Activated T-helper 17 cell treated with anti-CD3 and anti-CD28 coated beads, Interleukin-2, amount 50 U/mL, for 72 hours (primary cell): ENCODE measurements around the gene RNF126. TPM values are rescaled to one million over a fixed set of nuclear protein-coding genes. Genes with fewer than 3 reads are reported as not detected.

Source experiments
- ATAC-seq: fragments of 150-1000 bp; cut with Tn5 transposase; replicated peaks from 2 replicates; pipeline ENCODE4 v1.10.0; 2021; ENCODE audit warnings: mild to moderate bottlenecking, moderate library complexity
- H3K27ac Mint-ChIP-seq: one replicate; pipeline ENCODE4 v1.8.0; 2022; ENCODE audit warnings: mixed read lengths
- H3K27me3 Mint-ChIP-seq: one replicate; pipeline ENCODE4 v1.8.0; 2022; ENCODE audit warnings: mixed read lengths
- H3K36me3 Mint-ChIP-seq: one replicate; pipeline ENCODE4 v1.8.0; 2022; ENCODE audit warnings: low read depth, mild to moderate bottlenecking, mixed read lengths
- H3K4me1 Mint-ChIP-seq: one replicate; pipeline ENCODE4 v1.8.0; 2022; ENCODE audit warnings: mixed read lengths
- H3K4me3 Mint-ChIP-seq: one replicate; pipeline ENCODE4 v1.8.0; 2022; ENCODE audit warnings: mild to moderate bottlenecking, mixed read lengths
- H3K9me3 Mint-ChIP-seq: one replicate; pipeline ENCODE4 v1.8.0; 2022; ENCODE audit warnings: mixed read lengths
- total RNA-seq, 2 donors: library from RNA; stranded (reverse); gene quantifications; one replicate each; pipeline ENCODE4 v1.2.3, GENCODE V29; 2022

Gene RNF126
- total RNA-seq, 2 donors from 2014 or later: 74.0 to 103 TPM

DNA sequence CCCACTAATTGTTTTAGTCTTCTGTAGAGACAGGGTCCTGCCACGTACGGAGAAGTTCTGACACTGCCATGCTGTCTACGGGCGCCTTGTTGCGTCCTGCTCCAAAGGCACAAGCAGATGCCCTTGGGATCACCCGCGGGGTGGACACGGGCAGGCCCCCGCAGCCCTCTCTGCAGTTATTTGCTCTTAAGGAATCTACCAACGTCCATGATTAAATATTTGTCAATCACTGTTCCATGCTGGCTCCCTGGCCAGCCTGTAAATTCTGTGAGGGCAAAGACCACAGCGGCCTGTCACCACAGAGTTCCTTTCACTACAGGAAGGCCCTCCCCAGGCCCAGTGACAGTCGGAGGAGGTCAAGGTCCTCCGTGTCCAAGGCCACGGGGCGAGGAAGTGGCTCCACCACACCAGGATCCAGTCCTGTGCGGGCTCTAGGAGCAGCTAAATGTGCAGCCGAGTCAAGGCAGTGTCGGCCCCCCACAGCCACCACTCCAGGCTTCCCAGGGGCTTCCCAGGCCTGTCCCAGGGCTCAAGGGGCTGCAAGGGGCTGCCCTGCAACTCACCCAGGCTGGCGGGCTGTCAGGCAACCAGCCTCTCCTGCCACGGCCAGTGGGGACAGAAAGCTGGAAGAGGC lies 2.1 kb downstream of the RNF126 start:
- Mint-ChIP-seq H3K27me3 (no peaks in the 10 kb centered on the region), H3K36me3 (peaks cover 55% of the 10 kb centered on the region), H3K27ac (peak overlapping the region; percentile 95), H3K4me3 (peak overlapping the region; percentile 98), H3K4me1 (peaks cover 6% of the 10 kb centered on the region), H3K9me3 (no peaks in the 10 kb centered on the region)
- no peak for ATAC-seq

- H3K27me3 Mint-ChIP-seq: no peaks in the 10 kb centered on the region
- H3K27ac Mint-ChIP-seq: peak overlapping the region; percentile 95
- H3K9me3 Mint-ChIP-seq: no peaks in the 10 kb centered on the region
- H3K4me3 Mint-ChIP-seq: peak overlapping the region; percentile 98
- peaks cover 73% of the 10 kb centered on the region for H3K36me3 Mint-ChIP-seq
- peak; percentile 34 for ATAC-seq
- peaks cover 12% of the 10 kb centered on the region for H3K4me1 Mint-ChIP-seq
These were observed 3.8 kb downstream of the RNF126 start for GRCh38 chr19:658916-659839.

GRCh38 chr19:658059-658839 lies 4.8 kb downstream of the RNF126 start:
- no peak for ATAC-seq
- Mint-ChIP-seq H3K9me3 (no peaks in the 10 kb centered on the region), H3K27ac (no peak overlapping the region), H3K36me3 (peaks cover 82% of the 10 kb centered on the region), H3K27me3 (no peaks in the 10 kb centered on the region), H3K4me3 (peak overlapping the region; percentile 98), H3K4me1 (peaks cover 12% of the 10 kb centered on the region)

DNA sequence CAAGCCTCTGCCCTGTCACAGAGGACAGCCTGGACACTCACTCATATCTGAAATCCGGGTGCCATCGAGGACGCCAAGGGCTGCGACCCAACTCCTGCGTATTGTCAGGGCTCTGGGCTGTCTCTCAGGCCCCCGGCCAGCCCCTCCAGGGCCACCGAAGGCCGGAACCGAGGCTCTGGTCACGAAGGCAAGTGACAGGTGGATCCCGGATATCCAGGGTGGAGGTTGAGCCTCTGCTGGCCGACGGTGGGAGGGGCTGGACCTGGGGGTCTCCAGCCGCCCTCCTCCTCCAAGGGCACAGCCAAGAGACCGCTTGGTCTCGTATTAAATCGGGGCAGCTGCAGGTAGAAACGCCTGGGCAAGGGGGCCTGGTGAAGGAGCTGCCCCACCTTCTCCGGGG lies 5.4 kb downstream of the RNF126 start:
- H3K36me3 Mint-ChIP-seq: peaks cover 84% of the 10 kb centered on the region
- no peak for ATAC-seq
- peak overlapping the region; percentile 22 for H3K4me3 Mint-ChIP-seq
- no peaks in the 10 kb centered on the region for H3K27me3 Mint-ChIP-seq
- no peaks in the 10 kb centered on the region for H3K9me3 Mint-ChIP-seq
- no peak overlapping the region for H3K27ac Mint-ChIP-seq
- H3K4me1 Mint-ChIP-seq: peaks cover 12% of the 10 kb centered on the region

GRCh38 chr19:656751-657559 lies 6.1 kb downstream of the RNF126 start:
- Mint-ChIP-seq H3K27ac (no peak overlapping the region), H3K4me1 (peaks cover 12% of the 10 kb centered on the region)
- no peak for ATAC-seq

DNA sequence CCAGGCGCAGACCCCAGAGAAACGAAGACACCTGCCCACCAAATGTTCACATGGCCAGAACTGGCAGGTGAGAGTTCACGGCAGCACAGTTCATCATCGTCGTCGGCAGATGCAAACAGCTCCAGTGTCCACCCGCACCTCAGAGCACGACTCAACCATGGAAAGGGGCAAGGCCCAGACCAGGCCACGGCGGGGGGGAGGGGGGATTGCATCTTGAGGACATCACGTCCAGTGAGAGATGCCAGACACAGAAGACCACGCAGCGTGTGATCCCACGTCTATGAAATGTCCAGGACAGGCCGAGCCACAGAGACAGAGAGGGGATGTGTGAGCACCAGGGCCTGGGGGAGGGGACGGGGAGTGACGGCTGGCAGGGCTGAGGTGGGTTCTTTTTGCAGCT lies 7.3 kb downstream of the RNF126 start:
- Mint-ChIP-seq H3K9me3 (no peaks in the 10 kb centered on the region), H3K36me3 (peaks cover 77% of the 10 kb centered on the region), H3K27me3 (no peaks in the 10 kb centered on the region), H3K4me3 (peak overlapping the region; percentile 39), H3K4me1 (peaks cover 9% of the 10 kb centered on the region), H3K27ac (no peak overlapping the region)
- ATAC-seq: no peak

More at GRCh38 chr19:656751-657559, 6.1 kb downstream of the RNF126 start:
- H3K27me3 Mint-ChIP-seq: no peaks in the 10 kb centered on the region
- H3K36me3 Mint-ChIP-seq: peaks cover 82% of the 10 kb centered on the region
- H3K9me3 Mint-ChIP-seq: no peaks in the 10 kb centered on the region
- peak overlapping the region; percentile 39 for H3K4me3 Mint-ChIP-seq

GRCh38 chr19:653425-653824 lies 9.6 kb downstream of the RNF126 start:
- peaks cover 5% of the 10 kb centered on the region for H3K4me1 Mint-ChIP-seq
- H3K9me3 Mint-ChIP-seq: no peaks in the 10 kb centered on the region
- ATAC-seq: no peak
- no peak overlapping the region for H3K4me3 Mint-ChIP-seq
- H3K27ac Mint-ChIP-seq: no peak overlapping the region
- H3K27me3 Mint-ChIP-seq: no peaks in the 10 kb centered on the region
- H3K36me3 Mint-ChIP-seq: peaks cover 72% of the 10 kb centered on the region

- peaks cover 5% of the 10 kb centered on the region for H3K4me1 Mint-ChIP-seq
- H3K9me3 Mint-ChIP-seq: no peaks in the 10 kb centered on the region
- H3K27ac Mint-ChIP-seq: no peak overlapping the region
- ATAC-seq: no peak
- H3K36me3 Mint-ChIP-seq: peaks cover 76% of the 10 kb centered on the region
- no peaks in the 10 kb centered on the region for H3K27me3 Mint-ChIP-seq
- no peak overlapping the region for H3K4me3 Mint-ChIP-seq
These were observed 10.3 kb downstream of the RNF126 start for GRCh38 chr19:652467-653389.

DNA sequence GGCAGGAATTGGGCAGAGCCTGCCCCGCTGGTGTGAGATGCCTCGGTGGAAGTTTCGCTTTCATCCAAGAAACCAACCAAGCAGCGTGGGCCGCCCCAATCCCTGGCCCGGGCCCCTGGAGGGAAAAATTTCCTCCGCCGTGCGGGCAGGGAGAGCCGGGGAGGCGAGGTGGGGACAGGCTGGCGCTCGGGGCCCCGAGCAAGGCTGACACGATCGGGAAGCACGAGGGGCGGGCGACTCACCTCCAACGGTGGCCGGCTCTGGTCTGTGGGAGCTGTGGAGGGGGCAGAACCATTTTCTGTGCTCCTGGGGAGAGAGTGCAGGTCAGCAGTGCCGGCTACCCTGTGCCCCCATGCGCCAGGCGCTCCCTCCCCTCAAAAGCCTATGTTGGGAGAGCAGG lies 11.0 kb downstream of the RNF126 start:
- Mint-ChIP-seq H3K27me3 (no peaks in the 10 kb centered on the region), H3K4me1 (peaks cover 5% of the 10 kb centered on the region), H3K27ac (no peak overlapping the region), H3K9me3 (no peaks in the 10 kb centered on the region), H3K36me3 (peaks cover 69% of the 10 kb centered on the region), H3K4me3 (no peak overlapping the region)
- no peak for ATAC-seq

DNA sequence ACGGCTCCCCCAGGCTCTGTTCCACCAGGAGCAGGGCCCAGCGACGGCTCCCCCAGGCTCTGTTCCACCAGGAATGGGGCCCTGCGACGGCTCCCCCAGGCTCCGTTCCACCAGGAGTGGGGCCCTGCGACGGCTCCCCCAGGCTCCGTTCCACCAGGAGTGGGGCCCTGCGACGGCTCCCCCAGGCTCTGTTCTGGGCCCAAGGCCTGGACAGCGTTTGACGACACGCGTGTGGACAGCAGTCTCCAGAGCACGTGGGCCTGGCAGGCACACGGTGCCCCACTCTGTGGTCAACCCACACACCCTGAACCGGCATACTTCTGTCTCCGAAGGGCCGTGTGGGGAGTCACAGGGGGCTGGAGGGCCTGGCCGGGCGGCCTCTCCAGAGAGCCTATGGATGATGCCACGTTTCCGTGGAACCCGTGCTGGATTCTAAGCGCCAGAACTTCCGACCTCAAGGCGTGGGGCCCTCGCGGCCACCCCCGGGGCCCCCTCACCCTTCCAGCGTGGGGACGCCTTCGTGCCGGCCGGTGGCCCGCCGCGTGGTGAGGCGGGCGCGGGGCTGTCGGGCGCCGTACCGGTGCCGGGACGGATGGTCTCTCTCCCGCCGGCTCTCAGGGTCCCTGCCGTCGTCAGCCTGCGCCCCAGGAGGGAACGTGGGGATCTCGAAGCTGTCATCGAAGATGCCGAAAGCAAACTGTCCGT lies 11.7 kb downstream of the RNF126 start:
- Mint-ChIP-seq H3K4me3 (no peak overlapping the region), H3K27me3 (no peaks in the 10 kb centered on the region), H3K36me3 (peaks cover 66% of the 10 kb centered on the region), H3K27ac (no peak overlapping the region), H3K4me1 (peaks cover 5% of the 10 kb centered on the region), H3K9me3 (no peaks in the 10 kb centered on the region)
- no peak for ATAC-seq

DNA sequence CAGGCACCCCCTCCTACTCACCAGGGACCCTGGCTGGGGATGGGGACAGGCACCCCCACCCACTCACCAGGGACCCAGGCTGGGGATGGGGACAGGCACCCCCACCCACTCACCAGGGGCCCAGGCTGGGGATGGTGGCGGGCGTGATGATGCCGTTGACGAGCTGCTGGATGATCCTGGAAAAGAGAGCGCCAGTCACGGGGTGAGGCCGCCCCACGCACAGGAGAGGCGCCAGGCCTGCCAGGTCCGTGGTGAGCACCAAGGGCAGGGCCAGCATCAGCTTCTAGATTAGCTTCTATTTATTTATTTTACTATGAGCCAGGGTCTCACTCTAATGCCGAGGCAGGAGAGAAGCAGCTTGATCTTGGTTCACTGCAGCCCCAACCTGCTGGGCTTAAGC lies 12.9 kb downstream of the RNF126 start:
- peaks cover 61% of the 10 kb centered on the region for H3K36me3 Mint-ChIP-seq

GRCh38 chr19:648904-649801 lies 13.9 kb downstream of the RNF126 start:
- H3K4me1 Mint-ChIP-seq: no peaks in the 10 kb centered on the region
- ATAC-seq: no peak
- H3K27ac Mint-ChIP-seq: no peak overlapping the region
- H3K9me3 Mint-ChIP-seq: no peaks in the 10 kb centered on the region
- peaks cover 56% of the 10 kb centered on the region for H3K36me3 Mint-ChIP-seq
- no peak overlapping the region for H3K4me3 Mint-ChIP-seq
- H3K27me3 Mint-ChIP-seq: no peaks in the 10 kb centered on the region

More for the DNA sequence above, 12.9 kb downstream of the RNF126 start:
- H3K4me1 Mint-ChIP-seq: peaks cover 5% of the 10 kb centered on the region
- H3K27ac Mint-ChIP-seq: no peak overlapping the region
- H3K27me3 Mint-ChIP-seq: no peaks in the 10 kb centered on the region
- ATAC-seq: no peak
- no peaks in the 10 kb centered on the region for H3K9me3 Mint-ChIP-seq
- H3K4me3 Mint-ChIP-seq: no peak overlapping the region
